Retina (tissue), 1 donor: ENCODE data around the gene SNRPA1.

Experiments
- DNase-seq: peaks from one replicate; pipeline ENCODE4 v3.0.0-alpha.2; 2016

SNRPA1 gene

DNA sequence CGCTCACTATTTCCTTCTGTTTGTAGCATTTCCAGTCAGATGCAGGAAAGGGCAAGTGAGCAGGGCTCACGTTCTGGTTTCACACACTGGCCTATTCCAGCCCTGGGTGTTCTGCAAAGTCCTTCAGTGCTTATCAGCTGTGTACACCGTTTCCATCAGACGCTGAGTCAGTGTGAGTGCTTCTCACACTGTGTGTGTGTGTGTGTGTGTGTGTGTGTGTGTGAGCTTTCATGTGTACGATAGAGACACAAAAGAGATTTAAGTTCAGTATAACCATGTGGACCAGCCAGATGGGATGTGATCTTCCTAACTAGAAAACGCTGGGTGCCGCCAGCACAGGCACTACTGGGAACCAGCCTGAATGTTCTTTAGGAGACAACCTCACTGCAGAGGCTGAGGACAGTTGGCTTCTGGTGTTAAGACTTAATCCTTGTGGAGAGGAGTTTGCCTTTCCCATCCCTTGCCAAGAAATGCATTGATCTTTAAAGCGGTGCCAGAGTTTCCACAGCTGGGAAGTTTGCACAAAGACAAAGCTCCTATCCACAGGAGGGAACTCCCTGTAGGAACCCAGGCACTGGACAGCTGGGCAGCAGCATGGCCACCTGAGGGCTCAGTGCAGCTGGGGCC is 39.3 kb downstream of the SNRPA1 start:
- no peak for DNase-seq

DNA sequence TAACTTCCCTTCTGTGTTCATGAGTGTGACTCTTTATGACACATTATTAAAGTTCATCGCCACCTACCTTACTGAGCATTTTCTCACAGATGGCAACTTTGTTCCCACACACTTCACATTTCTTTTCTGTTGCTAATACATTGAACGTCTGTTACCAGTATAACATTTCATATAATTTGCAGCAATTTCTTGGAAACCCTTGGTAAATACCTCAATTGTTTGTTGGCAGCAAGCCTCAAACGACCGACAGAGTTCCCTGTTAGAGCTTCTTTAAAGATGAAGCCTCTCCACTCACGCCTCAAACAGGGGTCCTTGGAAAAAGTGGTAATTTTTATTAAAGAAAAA is 40.0 kb downstream of the SNRPA1 start:
- no peak for DNase-seq

DNA sequence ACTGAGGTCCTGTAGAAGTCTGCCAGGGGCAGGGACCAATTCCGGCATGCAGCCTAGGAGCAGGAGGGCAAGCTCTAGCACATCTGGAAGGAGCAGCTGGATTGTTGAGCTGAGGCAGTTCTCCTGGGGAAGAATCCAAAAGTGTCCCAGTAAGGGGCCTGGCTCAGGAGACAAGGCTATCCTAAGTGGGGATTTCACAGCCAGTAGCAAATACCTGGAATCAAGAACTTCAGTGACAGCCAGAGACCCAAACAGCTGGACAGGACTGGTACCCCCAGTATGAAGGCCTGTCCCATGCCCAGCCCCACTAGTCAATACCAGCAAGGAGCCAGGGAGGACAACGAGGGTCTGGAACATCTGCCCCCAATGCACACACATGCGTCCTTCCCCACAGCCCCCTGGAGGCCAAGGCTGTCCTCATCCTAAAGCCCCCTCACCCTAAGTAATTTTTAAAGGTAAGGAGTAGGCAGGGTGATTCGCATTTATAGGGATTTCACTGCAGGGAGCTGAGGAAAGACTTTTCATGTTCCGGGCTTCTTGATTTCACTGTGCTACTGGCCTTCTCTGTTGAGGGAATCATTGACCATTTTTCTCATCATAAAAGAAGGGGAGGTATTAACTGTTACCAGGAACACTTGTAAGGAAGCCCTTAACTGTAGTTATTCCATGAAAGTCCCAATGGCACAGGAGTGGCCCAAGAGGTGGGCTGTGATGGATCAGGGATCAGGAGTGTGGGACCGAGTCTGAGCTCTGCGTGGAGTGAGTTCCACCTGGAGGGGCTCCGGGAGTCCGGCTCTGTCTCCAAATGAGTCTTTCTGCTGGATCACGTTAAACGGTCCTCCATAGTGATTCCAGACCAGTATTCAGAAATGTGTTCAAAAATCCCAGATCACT is 40.6 kb downstream of the SNRPA1 start:
- DNase-seq, result no peak

DNA sequence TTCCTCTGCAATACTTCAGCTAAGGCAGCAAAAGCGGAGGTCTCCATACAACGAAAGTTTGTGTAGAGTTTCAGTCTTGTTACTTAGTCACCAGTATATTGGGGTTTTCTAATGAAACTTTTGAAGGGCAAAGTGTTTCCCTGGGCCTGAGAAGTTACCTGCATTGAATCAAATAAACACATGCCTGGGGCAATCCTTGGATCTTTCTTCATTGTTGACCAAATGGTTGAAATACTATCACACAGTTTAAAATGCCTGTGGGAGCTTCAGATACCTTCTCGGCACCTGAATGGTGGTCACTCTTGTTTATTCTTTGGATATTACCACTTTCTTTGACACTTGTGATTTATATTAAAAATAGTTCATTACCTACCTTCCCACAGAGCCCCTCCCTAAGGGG is 42.2 kb downstream of the SNRPA1 start:
- no peak for DNase-seq

DNA sequence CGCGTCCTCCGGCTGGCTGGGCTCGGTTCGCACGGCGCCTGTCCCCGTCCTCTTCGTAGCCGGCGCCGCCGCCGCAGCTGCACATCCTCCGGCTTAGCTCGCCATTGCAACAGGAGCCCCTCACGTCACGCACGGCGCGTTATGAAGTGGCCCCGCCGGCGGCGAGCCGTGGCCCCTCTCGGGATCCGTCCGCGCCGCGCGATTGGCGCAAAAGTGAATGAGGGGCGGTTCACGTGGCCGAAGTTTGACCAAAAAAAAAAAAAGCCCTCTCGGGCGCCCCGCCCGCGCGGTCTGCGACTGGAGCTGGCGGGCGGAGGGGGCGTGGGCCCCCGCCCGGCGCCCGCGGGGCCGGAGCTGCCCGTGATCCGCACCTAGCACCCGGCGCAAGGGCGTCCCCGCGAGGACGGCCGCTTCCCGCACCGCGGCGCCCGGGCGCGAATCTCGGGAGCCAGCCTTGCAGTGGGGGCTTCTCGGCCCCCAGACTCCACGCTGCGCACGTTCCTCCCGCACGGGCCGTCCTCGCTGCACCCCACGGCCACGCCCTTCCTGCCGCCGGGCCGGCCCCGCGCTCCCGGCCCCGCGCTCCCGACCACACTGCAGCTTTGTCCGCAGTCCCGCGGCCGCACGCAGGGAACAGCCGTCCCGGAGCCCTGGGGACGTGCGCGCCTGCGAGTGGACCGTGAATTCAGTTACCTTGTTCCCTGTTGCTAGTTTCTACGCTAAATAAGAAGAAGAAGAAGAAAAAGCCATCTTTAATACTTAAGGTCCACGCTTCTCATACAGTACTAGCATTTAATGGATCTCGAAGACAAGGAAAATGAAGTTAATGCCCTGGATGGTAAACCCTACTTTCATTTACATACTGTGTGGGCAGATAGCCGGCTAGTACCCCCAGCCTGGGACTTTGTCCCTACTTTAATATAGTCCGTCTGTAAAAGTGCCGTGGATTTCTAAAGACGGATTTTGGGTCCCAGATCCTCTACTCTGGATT is 42.9 kb downstream of the SNRPA1 start, which contains the start of gene CHSY1:
TSS of gene CHSY1 (minus strand) at position 219 of the 991 bp plus-strand sequence. CDS start 592 bp downstream, outside the sequence.
- peak; percentile 93 for DNase-seq

DNA sequence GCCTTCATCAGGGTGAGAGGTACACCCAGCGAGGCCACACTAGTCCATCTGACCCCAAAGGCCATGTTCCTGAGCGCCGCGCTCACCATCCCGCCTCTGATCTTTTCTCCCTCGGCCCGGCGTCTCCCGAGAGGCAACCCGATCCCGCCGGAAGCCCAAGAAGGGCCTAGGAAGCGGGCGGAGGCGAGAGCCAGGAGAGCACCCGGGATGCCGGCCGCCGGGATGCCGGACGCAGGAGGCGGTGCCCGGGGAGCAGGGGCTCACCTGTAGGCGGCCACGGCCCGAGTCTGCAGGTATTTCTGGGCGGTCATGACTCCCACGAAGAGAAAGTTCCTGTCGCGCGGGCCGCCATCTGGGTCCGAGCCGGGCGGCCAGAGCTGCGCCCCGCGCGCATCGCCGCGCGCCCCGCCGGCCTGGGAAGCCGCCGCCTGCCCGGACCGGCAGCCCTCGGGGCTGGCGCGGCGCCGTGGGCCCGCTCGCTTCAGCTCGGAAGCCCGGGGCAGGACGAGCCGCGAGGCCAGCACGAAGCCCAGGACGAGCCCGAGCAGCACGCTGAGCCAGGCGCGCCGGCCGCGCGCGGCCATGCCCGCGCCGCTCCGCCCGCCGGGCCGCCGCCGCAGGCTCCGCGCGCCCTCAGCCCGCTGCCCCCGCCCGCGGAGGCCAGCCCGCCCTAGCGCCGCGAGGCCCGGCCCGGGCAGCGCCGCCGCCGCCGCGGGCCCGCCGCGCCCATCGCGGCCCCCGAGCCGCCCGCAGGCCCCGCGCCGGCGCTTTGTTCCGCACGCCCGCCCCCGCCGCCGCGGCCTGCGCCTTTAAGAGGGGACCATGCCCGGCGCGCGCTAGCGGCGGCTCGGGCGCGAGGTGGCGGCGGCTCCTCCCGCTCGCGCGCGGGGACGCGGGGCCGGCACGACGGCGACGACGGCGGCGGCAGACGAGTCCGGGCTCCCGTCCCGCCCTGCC is 43.9 kb downstream of the SNRPA1 start:
- DNase-seq, result peak; percentile 79

DNA sequence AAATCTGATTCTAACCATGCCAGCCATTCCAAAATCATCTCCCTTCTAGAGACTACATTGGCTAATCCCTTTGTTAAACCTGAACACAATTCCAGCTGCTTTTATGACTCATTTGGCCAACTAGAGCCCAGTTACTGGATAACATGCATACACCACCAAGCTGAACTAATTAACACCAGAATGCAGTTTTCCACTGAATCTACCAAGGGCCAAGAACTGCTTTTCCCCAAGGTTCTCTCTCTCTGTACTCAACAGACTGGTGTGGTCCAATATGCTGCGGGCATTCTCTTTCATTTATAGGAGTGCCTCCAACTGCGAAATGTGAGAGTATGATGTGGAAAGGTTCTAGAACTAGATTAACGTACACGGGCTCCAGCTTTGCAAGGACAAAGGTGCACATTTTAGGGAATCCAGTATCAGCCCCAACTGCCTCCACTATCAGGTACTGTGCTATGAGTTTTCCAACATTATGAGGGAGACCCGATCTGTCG is 44.7 kb downstream of the SNRPA1 start:
- no peak for DNase-seq

DNA sequence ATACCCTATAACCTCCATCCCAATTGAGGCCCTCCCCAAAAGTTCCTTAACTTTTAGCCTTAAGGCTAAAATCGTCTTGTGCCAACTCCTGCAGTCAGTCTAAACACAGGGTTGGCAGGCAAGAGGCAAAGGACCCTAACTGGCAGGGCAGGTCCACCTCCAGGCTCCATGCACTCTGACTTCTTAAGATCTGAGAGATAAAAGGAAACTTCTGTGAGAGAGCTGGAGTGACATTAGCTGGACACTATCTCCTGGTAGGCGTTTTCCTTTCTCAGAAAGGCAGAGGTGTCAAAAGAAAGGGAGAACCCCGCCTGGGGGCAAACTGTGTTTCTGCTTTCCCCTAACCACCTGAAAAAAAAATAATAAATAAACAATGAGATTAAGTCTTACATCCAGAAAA is 46.8 kb downstream of the SNRPA1 start:
- DNase-seq, result no peak

DNA sequence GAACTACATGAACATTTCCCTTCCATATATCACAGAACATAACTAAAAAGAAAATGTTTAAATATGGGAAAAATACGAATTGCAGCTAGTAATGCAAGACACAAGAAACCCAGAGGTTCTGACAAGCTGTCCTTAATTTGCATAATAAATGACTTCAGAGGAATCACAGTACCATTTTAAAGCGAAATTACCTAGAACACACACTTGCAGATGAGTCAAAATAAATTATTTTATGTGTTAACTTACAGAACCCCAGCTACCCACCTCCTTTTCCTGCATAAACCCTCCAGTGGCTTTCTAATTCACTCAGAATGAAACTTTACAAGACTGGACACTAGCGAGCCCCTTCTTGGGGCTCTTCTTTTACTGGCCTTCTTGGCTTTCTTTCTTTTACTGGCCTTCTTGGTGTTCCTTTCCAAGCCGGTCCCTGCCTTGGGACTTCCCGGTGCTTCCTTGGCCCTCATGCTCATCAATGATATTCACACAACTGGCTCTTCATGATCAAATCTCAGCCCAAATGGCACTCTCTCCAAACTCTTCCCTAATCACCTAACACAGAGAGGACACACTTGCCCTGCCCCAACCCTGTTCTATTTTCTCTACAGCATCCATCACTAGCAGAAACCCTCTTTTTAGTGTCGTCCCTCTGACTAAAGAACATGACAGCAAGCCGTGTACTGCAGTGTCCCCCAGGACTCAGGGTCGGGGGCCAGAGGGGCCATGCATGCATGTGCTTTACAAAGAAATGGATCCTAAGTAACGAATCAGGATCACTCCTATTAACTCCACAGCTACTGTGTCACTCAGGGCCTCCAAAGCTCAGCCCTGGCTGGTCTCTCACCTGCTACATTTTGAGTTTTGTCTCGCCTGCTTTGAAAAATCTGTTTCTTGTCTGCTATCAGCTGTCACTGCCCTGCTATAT is 48.0 kb downstream of the SNRPA1 start:
- no peak for DNase-seq

DNA sequence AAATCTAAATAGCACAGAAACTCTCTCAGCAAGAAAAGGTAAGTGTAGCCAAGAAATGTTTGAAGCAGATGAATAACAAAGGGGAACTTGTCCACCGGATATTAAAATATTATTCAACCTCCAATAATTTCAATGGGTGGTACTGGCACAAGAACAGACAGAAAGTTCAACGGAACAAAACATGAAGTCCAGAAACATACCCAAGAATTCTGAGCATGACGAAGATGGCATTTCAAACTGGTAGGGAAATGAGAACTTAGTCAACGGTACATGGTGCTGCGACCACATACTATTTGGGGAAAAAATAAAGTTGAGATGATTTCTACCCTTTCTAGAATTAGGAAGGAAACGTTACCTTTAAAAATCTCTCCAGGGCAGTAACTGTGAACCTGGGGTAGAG is 48.7 kb downstream of the SNRPA1 start:
- DNase-seq, result no peak

DNA sequence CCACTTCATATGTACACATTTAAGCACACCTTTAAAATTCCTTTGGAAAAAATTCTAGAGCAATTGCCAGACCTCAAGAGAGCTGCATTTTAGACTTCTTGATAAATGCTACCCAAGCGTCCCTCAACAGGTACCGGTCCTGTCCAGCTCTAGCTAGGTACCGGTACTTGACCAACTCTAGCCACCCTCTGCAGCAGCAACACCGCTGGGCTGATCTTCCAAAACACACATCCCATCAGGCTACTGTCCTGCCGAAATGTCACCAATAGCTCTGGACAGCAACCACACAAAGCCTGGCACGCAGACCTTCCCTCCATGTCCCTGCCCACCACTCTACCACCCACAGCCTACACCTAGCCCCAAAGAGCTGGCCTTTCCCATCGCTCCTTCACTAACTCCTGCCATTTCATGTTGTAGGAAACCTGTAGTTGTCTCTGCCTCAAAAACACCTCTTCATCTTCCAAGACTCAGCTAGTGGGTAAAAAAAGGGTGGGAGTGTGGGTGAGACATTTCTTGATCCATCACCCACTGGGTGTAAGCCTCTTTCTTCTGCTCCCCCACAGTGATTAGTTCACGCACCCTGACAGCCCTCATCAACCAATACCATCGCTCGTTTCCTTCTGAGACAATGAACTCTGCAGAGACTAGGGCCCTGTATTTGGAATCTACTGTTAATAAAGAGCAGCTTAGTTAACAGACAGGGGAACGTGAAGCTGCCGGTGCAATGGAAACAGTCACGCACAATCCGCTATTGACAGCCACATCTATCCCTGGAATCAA is 50.0 kb downstream of the SNRPA1 start:
- DNase-seq, result no peak

DNA sequence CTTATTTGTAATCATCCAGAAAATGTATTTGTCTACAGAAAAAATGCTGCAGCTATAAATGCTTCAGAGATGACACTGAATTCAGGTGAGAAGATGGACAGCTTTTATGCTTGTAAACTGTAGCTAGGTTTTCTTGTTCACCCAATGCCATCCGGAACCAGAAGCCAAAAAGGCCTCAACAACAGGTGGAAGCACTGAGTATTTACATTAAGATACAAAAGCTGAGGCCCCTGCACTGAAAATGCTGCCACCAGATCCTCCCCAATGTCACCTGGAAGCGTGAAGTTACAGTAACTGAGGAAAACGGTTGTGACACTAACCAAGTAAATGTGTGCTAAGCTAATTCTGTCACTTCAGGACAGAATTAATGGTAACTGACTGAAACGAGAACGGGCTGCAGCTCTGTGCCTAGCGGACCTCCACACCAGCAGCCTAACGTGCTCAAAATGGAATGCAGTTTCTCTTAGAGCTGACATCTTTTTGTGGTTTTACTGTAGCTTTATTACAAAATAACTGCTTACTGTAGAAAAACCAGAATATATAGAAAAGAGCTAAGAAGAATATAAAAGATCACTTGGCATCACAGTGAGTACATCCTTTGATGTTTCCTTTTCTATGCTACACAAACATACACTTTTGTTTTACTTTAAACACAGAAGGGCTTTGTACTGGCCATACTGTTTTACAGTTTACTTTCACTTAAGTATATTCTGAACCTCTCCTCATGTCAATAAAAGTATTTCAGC is 50.8 kb downstream of the SNRPA1 start:
- DNase-seq, result no peak

DNA sequence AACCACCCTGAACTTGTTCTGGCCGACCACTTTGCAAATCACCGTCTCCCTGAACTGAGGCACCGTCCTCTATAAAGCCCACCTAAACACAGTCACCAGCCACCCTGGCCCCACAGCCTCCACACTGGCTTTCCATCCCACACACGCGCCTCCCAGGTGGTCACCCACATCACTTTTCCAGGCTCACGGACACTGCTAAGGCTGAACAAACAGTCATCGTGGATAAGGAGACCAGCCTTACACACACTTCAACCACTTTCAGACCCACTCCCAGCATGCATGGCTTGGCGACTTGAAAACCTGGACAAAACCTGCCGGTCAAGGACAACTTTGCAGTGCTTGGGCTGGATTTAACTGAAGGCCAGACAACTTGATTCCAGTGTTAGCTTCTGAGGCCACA is 51.6 kb downstream of the SNRPA1 start:
- no peak for DNase-seq

DNA sequence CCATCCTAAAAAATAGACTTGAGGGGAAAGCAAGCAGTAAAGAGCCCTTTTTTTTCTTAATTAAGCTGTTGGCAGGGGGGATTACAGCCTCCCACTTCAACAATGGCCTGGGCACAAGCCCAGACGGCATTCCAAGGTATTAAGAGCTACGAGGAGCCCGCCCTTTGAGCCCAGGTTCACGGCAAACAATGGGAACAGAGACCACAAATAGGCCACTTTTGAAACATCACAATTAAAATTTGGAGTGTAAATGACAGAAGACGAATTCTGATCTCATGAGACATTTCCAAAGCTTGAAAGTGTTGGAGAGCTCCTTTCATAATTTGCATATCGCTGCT is 52.1 kb downstream of the SNRPA1 start:
- DNase-seq, result no peak

DNA sequence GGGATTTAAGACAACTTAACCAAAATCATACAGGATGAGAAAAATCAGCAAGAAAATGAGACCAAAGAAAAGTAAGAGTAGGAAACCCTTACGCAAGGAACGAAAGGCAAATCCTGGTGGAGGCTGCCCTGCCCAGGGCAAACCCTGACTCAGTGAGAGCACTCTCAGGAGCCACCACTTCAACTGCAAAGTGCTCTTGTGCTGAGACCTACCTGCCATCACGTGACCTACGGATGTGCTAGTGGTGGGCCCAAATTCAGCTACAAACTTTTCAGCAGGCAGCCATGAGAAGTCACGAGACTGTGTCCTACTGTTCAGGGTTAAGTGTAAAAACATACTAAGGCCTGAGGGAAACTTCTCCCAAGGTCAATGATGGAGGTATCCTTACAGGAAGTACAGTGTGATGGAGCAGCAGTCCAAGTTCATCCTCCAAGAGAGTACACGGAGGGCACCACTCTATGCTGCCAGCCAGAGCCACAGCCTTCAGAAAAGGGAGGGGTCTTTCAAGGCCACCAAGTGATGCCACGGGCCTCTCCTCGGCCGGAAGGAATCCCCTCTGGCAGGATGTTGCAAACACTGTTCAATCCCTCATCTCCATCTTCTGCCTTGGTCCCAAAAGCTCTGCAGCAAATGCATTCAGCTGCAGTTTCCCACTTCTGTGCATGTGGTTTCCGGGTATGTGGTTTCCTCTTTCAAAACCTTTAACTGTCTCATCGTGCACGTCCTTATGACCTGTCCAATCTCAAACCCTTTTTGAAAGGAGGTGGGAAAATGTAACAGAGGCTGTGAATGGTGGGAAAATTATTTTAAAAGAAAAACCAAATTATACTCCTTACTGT is 52.7 kb downstream of the SNRPA1 start:
- DNase-seq, result no peak

DNA sequence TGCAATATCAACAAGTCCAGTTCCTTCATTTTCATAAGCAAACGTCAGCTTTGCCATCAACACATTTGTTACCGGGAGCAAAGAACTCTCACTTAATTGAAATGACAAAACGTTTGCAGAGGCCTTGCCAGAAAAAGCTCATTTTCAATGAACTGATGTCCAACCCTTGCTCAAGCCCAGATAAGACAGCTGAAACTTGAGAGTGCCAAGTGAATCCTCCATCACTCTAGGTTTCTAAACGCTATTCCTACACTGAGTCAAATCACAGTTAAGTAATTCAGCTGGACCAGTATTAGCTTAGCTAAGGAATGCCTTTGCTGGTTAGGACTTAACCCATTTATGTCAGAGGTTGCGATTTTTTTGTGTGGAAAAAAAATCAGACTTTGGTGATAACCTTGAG is 54.7 kb downstream of the SNRPA1 start:
- no peak for DNase-seq

DNA sequence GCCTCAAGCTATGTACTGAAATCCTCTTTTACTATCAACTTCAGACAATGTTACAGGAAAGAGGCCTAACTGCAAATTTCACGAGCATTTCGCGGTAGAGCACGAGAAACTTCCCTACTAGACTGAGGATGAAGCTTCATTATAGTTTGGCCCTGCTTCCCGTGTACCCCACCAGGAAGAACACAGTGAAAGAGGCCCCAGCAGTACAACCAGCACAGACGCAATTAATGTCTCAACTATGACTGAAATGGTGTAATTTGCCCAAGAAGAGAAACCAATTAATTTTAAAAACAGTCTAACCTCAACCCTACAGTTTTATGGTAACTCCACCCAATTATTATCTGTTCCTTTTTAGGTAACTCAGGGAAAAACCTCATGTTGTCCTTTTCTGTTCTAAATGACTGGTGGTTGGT is 55.3 kb downstream of the SNRPA1 start:
- DNase-seq, result no peak

DNA sequence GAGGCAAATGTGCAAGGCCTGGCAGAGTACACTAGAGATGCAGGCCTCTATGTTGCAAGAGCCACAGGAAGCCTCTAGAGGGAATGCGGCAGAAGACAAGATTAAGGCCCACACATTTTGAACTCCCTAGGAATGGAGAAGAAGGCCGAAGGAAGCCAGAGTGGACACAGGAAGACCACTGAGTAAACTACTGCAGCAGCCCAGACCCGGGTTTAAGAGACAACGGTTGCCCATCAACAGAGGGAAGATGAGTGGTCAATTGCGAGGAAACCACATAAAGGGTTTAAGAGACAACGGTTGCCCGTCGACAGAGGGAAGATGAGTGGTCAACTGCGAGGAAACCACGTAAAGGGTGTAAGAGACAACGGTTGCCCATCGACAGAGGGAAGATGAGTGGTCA is 57.8 kb downstream of the SNRPA1 start:
- DNase-seq, result no peak
